Subcutaneous preadipocyte (primary cell): ENCODE results near the gene UGT1A1. TPM values are rescaled to one million over a fixed set of nuclear protein-coding genes. Genes with fewer than 3 reads are reported as not detected.

Experiments used
- total RNA-seq: library from RNA; depleted of rRNA; stranded (reverse); fragments of >200 nt; gene quantifications from 2 replicates; pipeline ENCODE4 v1.2.3, GENCODE V29; 2012

The UGT1A1 gene
- total RNA-seq = not detected in 2 replicates

GRCh38 chr2:233760043-233760442 is at the start of gene UGT1A1:
UGT1A1 (plus strand) TSS chr2:233760270; CDS start chr2:233760288, 18 bp downstream.

GRCh38 chr2:233712611-233713261 is 47.3 kb upstream of the UGT1A1 start, which contains the start of gene UGT1A5:
UGT1A5 (plus strand) TSS chr2:233712907; CDS start chr2:233712992, 85 bp downstream.

GRCh38 chr2:233718552-233718951 is 41.5 kb upstream of the UGT1A1 start, which contains the start of gene UGT1A4:
UGT1A4 (plus strand) TSS chr2:233718736; CDS start chr2:233718821, 85 bp downstream.

GRCh38 chr2:233728723-233729301 is 31.3 kb upstream of the UGT1A1 start, which contains the start of gene UGT1A3:
UGT1A3 (plus strand) TSS chr2:233729042; CDS start chr2:233729127, 85 bp downstream.

GRCh38 chr2:233778030-233778429 is 18.0 kb downstream of the UGT1A1 start, which contains the start of gene MROH2A:
MROH2A (plus strand) TSS chr2:233778330; CDS start chr2:233779359, 1,029 bp downstream.

Other genes starting within 250 kb of the UGT1A1 start
- gene USP40, start 193.5 kb upstream of the UGT1A1 start, total RNA-seq = 22.0 and 28.2 TPM in 2 replicates
- gene UGT1A8, start 142.6 kb upstream of the UGT1A1 start, total RNA-seq = not detected in 2 replicates
- gene UGT1A10, start 123.8 kb upstream of the UGT1A1 start, total RNA-seq = not detected in 2 replicates
- not detected in 2 replicates for gene UGT1A9, start 88.4 kb upstream of the UGT1A1 start, total RNA-seq
- not detected in 2 replicates for gene UGT1A7, start 78.4 kb upstream of the UGT1A1 start, total RNA-seq
- gene UGT1A6, start 67.4 kb upstream of the UGT1A1 start, total RNA-seq = not detected in 2 replicates
- not detected in 2 replicates for gene UGT1A5, start 47.4 kb upstream of the UGT1A1 start, total RNA-seq
- gene UGT1A4, start 41.5 kb upstream of the UGT1A1 start, total RNA-seq = not detected in 2 replicates
- gene UGT1A3, start 31.2 kb upstream of the UGT1A1 start, total RNA-seq = not detected in 2 replicates
- gene MROH2A, start 18.1 kb downstream of the UGT1A1 start, total RNA-seq = not detected in 2 replicates
- gene HJURP, start 94.3 kb downstream of the UGT1A1 start, total RNA-seq = 15.1 and 34.6 TPM in 2 replicates
- gene TRPM8, start 157.1 kb downstream of the UGT1A1 start, total RNA-seq = 0.20 and 0.73 TPM in 2 replicates